GM19023 (cell line): ENCODE measurements around the gene UBE2C.

ENCODE experiments used
- ATAC-seq: cut with Tn5 transposase; IDR thresholded peaks from one replicate; pipeline ENCODE4 v1.9.1; 2021; ENCODE audit warnings: mild to moderate bottlenecking, moderate library complexity; ENCODE audit not compliant: unreplicated experiment

The UBE2C gene

GRCh38 chr20:45832619-45833018 lies 20.2 kb downstream of the UBE2C start:
- ATAC-seq = no peak

- ATAC-seq = no peak
These were observed 20.8 kb downstream of the UBE2C start, which contains the start of gene SNX21 for GRCh38 chr20:45833030-45833882. TSS of gene SNX21 (plus strand) at chr20:45833799. CDS start at chr20:45833920, 121 bp downstream.

- ATAC-seq = no peak
These were observed 21.7 kb downstream of the UBE2C start for GRCh38 chr20:45833883-45834796.

- no peak for ATAC-seq
These were observed 22.3 kb downstream of the UBE2C start for GRCh38 chr20:45834797-45835161.

- ATAC-seq = no peak
These were observed 22.9 kb downstream of the UBE2C start for GRCh38 chr20:45835329-45835765.

- ATAC-seq = no peak
These were observed 23.4 kb downstream of the UBE2C start for GRCh38 chr20:45835825-45836224.

GRCh38 chr20:45836841-45837240 lies 24.4 kb downstream of the UBE2C start:
- ATAC-seq = no peak

- ATAC-seq = no peak
These were observed 28.3 kb downstream of the UBE2C start for GRCh38 chr20:45840700-45841198.

GRCh38 chr20:45841407-45842129 lies 29.1 kb downstream of the UBE2C start:
- no peak for ATAC-seq

- no peak for ATAC-seq
These were observed 29.8 kb downstream of the UBE2C start for GRCh38 chr20:45842169-45842812.

- ATAC-seq = no peak
These were observed 31.1 kb downstream of the UBE2C start for GRCh38 chr20:45843506-45843905.

GRCh38 chr20:45845452-45845851 lies 33.0 kb downstream of the UBE2C start:
- ATAC-seq = no peak

- no peak for ATAC-seq
These were observed 36.0 kb downstream of the UBE2C start for GRCh38 chr20:45848421-45848820.

- ATAC-seq = no peak
These were observed 36.6 kb downstream of the UBE2C start for GRCh38 chr20:45848969-45849582.

- ATAC-seq = no peak
These were observed 37.8 kb downstream of the UBE2C start for GRCh38 chr20:45850238-45850637.

GRCh38 chr20:45850926-45851325 lies 38.5 kb downstream of the UBE2C start:
- no peak for ATAC-seq

- no peak for ATAC-seq
These were observed 39.1 kb downstream of the UBE2C start for GRCh38 chr20:45851501-45851900.

- ATAC-seq = no peak
These were observed 39.9 kb downstream of the UBE2C start for GRCh38 chr20:45852326-45852725.

GRCh38 chr20:45853484-45853883 lies 41.0 kb downstream of the UBE2C start:
- ATAC-seq = no peak
